Skeletal muscle tissue (tissue), 4 donors: Measurements from ENCODE around the gene OCSTAMP. TPM values are rescaled to one million over a fixed set of nuclear protein-coding genes. Genes with fewer than 3 reads are reported as not detected.
A peak's percentile ranks its signal among the peaks of the same experiment; 100 is the strongest.

Source experiments
- H3K27ac ChIP-seq: one replicate; pipeline ENCODE4 v1.7.0; 2013; ENCODE audit warnings: mild to moderate bottlenecking, low read depth, low read length, inconsistent platforms
- H3K27me3 ChIP-seq, 3 donors: one replicate each; pipeline ENCODE4 v1.7.0; 2013; ENCODE audit warnings: low read length in 3 of 3; ENCODE audit not compliant: control insufficient read depth in 3 of 3, insufficient read depth in 3 of 3
- H3K36me3 ChIP-seq, 3 donors: one replicate each; pipeline ENCODE4 v1.7.0; 2013; ENCODE audit warnings: low read length in 3 of 3; ENCODE audit not compliant: control insufficient read depth in 3 of 3, insufficient read depth in 3 of 3
- H3K4me1 ChIP-seq, 3 donors: one replicate each; pipeline ENCODE4 v1.7.0; 2013; ENCODE audit warnings: low read length in 3 of 3, mild to moderate bottlenecking in 3 of 3; ENCODE audit not compliant: control insufficient read depth in 3 of 3, insufficient read depth in 3 of 3
- H3K4me3 ChIP-seq, 3 donors: one replicate each; pipeline ENCODE4 v1.7.0; 2013; ENCODE audit warnings: low read length in 3 of 3
- H3K9ac ChIP-seq, 3 donors: one replicate each; pipeline ENCODE4 v1.7.0; 2013; ENCODE audit warnings: low read length in 3 of 3, mild to moderate bottlenecking in 3 of 3, moderate library complexity in 2 of 3, low read depth in 1 of 3
- H3K9me3 ChIP-seq, 3 donors: one replicate each; pipeline ENCODE4 v1.7.0; 2013; ENCODE audit warnings: low read length in 3 of 3; ENCODE audit not compliant: control insufficient read depth in 3 of 3
- total RNA-seq: library from RNA; depleted of rRNA; stranded (reverse); fragments of >200 nt; gene quantifications from one replicate; pipeline ENCODE4 v1.2.3, GENCODE V29; 2014
- donor health status: Osteomylitis.

Gene OCSTAMP
- total RNA-seq, 1 donor from 2014 or later, result not detected

DNA sequence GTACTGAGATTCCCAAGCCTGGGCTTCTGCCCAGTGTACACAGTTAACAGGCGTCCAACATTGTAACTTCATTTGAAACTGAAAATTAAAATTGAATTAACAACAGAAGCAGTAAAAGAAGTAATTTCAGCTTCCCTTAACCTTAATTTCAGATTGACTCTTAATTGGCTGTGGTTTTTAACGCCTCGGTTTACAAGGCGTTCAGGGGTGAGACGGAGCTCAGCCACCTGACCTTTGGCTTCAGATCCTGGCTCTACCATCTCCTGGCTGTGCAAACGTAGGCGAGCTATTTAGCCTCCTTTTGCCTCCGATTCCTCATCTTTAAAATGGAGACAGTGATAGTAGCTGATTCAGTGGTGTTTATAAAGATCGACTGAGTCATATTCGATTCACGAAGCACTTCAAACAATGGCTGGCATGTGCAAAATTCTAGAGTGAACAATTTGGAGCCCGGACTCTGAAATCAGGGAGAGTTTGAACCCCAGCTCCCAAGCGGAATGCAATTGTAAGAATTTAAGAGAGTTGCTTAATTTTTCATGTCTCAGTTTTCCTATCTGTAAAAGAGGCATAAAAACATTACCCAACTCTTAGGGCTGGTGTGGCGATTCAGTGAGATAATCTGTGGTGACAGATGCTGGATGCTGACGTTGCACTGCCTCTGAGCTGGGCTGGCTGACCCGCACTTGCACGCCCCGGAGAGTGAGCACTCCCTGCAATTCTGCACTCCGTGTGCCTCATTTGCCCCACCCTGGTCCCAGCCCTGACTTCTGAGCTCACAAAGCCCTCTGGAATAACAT, 23.5 kb upstream of the OCSTAMP start:
- Histone ChIP-seq H3K9me3 (no peaks in the 10 kb centered on the region), H3K27ac (no peak overlapping the region), H3K9ac (no peak overlapping the region), H3K4me1 (peaks cover 0 to 7% (median 2%) of the 10 kb centered on the region in 3 donors), H3K27me3 (no peaks in the 10 kb centered on the region), H3K36me3 (no peaks in the 10 kb centered on the region), H3K4me3 (no peak overlapping the region)

DNA sequence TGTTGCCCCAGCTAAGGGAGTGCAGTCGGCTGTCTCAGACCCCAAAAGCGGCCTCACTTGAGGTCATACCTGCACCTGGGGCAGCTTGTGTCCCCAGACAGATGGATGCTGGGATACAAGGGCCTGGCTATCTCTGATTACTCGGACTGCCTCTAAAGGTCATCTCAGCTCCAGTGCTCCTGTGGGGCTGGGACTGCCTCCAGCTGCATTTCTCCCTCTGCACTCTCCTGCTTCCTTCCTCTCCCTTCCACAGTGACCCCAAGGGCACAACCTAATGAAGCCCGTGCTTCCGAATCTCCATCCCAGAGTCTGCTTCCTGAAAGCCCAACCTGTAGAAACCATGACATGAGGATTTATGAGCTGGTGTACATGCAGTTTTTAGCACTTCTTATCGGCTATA, 22.8 kb upstream of the OCSTAMP start:
- Histone ChIP-seq H3K27ac (no peak overlapping the region), H3K9me3 (no peaks in the 10 kb centered on the region), H3K4me3 (no peak overlapping the region), H3K4me1 (peaks cover 7 to 14% (median 8%) of the 10 kb centered on the region in 3 donors), H3K36me3 (no peaks in the 10 kb centered on the region), H3K9ac (no peak overlapping the region), H3K27me3 (no peaks in the 10 kb centered on the region)

DNA sequence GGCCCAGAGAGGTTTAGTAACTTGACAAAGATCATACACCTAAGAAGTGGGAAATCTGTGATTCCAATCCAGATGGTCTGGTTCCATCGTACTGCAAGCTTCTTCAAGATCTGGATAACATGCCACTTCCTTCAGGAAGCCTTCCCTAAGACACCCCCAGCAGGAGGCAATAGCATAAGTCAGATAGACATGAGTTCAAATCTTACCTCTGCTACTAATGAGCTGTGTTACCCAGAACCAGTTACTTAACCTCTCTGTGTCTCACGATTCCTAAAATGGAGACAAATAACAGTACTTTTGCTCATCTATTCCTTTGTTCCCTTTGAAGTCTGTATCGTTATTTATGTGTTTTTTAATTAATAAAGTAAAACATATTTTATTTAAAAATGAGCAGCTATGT, 22.3 kb upstream of the OCSTAMP start:
- Histone ChIP-seq H3K9me3 (no peaks in the 10 kb centered on the region), H3K9ac (no peak overlapping the region), H3K36me3 (no peaks in the 10 kb centered on the region), H3K27ac (no peak overlapping the region), H3K4me1 (peaks cover 7 to 14% (median 8%) of the 10 kb centered on the region in 3 donors), H3K27me3 (no peaks in the 10 kb centered on the region), H3K4me3 (no peak overlapping the region)

DNA sequence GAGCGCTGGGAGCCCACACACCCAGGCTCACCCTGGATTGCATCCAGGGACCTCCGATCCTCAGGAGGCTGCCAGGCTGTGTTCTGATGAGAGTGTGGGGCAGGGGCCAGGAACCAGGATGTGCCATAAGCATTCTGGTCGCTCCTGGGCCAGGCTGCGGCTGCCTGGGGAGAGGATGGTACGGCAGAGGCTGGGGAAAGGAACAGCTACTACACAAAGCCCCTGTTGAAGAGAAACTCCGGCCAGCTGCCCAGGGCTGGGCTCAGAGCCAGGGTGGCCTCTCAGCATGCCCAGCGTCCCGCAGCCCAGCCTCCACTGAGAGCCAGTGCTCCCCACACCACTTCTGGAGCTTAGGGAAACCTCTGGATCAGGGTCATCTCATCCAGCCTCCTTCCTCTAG, 21.7 kb upstream of the OCSTAMP start:
- H3K9me3 ChIP-seq, result no peaks in the 10 kb centered on the region
- H3K4me1 ChIP-seq, result peaks cover 7 to 14% (median 8%) of the 10 kb centered on the region in 3 donors
- H3K27me3 ChIP-seq, result no peaks in the 10 kb centered on the region
- no peak overlapping the region for H3K27ac ChIP-seq
- H3K4me3 ChIP-seq, result no peak overlapping the region
- no peaks in the 10 kb centered on the region for H3K36me3 ChIP-seq
- peak overlapping the region in 1 of 3 donors; percentile 33 for H3K9ac ChIP-seq

DNA sequence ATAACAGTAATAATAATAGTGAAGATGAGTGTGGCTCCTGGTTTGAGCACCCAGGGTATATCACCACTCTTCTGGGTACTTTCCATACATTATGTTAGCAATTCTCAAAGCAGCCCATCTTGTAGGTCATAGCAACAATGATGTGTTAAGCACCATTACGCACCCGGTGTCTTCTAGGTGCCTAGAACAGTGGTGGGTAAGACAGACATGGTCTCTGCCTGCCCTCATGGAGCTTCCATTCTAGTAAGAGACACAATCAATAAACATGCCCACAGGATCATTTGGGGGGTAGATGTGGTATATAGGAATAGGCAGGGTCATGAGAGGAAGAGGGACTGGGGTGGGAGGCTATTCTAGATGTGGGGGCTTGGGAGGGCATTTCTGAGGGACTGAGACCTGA, 21.0 kb upstream of the OCSTAMP start:
- H3K4me3 ChIP-seq, result no peak overlapping the region
- H3K27ac ChIP-seq, result no peak overlapping the region
- H3K27me3 ChIP-seq, result no peaks in the 10 kb centered on the region
- no peaks in the 10 kb centered on the region for H3K9me3 ChIP-seq
- H3K36me3 ChIP-seq, result no peaks in the 10 kb centered on the region
- no peak overlapping the region for H3K9ac ChIP-seq
- peaks cover 7 to 14% (median 8%) of the 10 kb centered on the region in 3 donors for H3K4me1 ChIP-seq

DNA sequence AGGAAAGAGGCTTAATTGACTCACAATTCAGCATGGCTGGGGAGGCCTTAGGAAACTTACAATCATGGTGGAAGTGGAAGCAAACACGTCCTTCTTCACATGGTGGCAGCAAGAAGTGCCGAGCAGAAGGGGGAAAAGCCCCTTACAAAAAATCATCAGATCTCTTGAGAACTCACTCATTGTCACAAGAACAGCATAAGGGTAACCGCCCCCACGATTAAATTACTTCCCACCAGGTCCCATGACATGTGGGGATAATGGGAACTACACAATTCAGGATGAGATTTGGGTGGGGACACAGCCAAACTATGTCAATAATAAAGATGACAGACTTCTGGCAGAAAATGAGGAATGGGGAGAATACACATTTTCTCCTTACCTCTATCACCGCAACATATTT, 20.5 kb upstream of the OCSTAMP start:
- Histone ChIP-seq H3K27me3 (no peaks in the 10 kb centered on the region), H3K36me3 (no peaks in the 10 kb centered on the region), H3K4me3 (no peak overlapping the region), H3K4me1 (peaks cover 7 to 14% (median 8%) of the 10 kb centered on the region in 3 donors), H3K9me3 (no peaks in the 10 kb centered on the region), H3K27ac (no peak overlapping the region), H3K9ac (no peak overlapping the region)

DNA sequence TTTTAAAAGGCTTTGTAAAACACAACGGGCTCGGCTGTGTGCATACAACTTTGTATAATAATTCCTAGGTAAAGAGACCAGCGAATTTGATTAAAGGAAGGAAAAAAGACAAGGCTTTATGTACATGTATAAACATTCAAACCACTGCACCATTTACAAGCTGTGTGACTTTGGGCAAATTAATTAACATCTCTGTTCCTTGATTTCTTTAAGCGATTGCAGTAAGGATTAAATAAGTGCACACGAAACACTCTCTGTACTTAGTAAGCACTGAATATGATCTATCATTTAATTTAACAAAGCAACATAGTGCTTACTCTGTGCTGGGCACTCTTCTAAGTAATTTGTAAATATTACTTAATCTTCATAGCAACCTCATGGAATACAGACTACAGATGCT, 19.5 kb upstream of the OCSTAMP start:
- no peak overlapping the region for H3K4me3 ChIP-seq
- H3K27ac ChIP-seq, result no peak overlapping the region
- H3K9ac ChIP-seq, result no peak overlapping the region
- no peaks in the 10 kb centered on the region for H3K36me3 ChIP-seq
- no peaks in the 10 kb centered on the region for H3K27me3 ChIP-seq
- peaks cover 7 to 14% (median 8%) of the 10 kb centered on the region in 3 donors for H3K4me1 ChIP-seq
- no peaks in the 10 kb centered on the region for H3K9me3 ChIP-seq

DNA sequence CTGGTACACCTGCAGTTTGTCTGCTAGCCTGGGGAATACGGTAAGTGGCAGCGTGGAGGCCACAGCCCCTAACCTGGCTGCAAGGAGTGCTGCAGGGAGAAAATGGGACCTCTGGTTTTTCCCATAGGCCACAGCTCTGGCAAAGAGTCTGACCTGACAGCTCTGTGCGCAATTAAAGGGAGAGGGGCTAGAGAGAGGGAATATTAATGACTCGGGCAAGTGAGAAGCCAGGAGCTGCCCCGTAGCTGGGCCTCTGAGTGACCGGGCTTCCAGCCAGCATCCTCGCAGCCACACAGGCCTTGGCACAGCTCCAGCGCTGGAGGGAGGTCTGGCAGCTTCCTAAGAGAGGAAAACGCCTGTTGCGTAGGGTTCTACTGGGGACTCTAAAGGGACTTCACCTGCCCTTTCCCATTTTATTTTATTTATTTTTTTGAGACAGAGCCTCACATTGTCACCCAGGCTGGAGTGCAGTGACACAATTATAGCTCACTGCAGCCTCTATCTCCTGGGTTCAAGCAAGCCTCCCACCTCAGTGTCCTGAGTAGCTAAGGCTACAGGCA, 18.2 kb upstream of the OCSTAMP start:
- peak overlapping the region in 1 of 3 donors; percentile 16 for H3K9ac ChIP-seq
- no peaks in the 10 kb centered on the region for H3K36me3 ChIP-seq
- H3K4me3 ChIP-seq, result no peak overlapping the region
- peaks cover 7 to 14% (median 8%) of the 10 kb centered on the region in 3 donors for H3K4me1 ChIP-seq
- no peaks in the 10 kb centered on the region for H3K27me3 ChIP-seq
- H3K27ac ChIP-seq, result no peak overlapping the region
- H3K9me3 ChIP-seq, result no peaks in the 10 kb centered on the region

DNA sequence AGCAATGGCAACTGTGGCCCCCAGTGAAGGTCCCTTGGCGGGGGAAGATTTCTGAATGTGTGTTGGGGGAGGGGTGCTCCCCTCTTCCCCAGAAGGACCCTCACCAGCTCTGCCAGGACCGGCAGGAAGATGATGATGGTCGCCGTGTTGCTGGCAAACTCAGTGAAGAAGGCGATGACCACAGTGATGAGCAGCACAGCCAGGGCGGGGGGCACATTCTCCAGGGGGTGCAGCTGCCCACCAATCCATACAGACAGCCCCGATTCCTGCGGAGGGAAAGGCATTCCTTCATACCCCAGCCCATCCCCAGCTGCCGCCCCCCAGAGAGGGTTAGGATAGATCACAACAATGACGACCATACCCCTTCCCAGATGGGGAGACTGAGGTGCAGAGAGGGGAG, 15.7 kb upstream of the OCSTAMP start:
- Histone ChIP-seq H3K9me3 (no peaks in the 10 kb centered on the region), H3K4me3 (no peak overlapping the region)

DNA sequence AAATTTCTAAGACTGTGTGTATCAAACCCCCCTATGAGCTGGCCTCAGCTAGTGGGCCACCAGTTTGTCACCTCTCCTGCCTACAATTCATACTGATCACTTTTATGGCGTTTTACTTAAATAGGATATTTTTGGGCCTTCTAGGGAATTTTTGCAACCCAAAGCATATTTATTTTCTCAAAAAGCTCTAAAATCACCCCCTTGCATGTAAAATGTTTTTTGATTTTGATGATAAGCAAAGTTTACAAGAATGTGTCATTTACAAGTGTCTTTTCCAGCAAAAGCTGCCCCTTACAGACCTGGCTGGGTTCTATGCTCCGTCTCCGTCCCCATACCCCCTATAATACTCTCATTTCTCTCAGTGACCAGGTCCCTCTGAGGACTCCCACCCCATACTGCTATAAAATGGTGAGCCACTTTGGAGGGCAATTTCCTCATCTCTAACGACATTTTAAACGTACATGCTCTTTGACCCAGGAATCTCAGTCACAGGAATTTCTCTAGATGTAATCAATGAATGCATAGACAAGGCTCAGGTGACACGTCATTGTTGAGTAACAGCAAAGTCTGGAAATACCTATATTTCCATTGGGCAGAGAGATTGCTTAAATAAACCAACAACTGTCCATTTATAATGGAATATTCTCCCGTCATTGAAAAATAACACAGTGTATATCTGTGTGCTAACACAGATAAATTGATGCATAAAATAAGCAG, 13.9 kb upstream of the OCSTAMP start:
- H3K4me1 ChIP-seq, result peaks cover 7 to 19% (median 17%) of the 10 kb centered on the region in 3 donors
- H3K27ac ChIP-seq, result no peak overlapping the region
- H3K36me3 ChIP-seq, result no peaks in the 10 kb centered on the region
- H3K27me3 ChIP-seq, result no peaks in the 10 kb centered on the region
- H3K4me3 ChIP-seq, result no peak overlapping the region
- no peaks in the 10 kb centered on the region for H3K9me3 ChIP-seq
- H3K9ac ChIP-seq, result no peak overlapping the region

More for the DNA sequence above, 15.7 kb upstream of the OCSTAMP start:
- H3K9ac ChIP-seq, result no peak overlapping the region
- H3K36me3 ChIP-seq, result no peaks in the 10 kb centered on the region
- no peaks in the 10 kb centered on the region for H3K27me3 ChIP-seq
- H3K27ac ChIP-seq, result no peak overlapping the region
- H3K4me1 ChIP-seq, result peaks cover 7 to 19% (median 17%) of the 10 kb centered on the region in 3 donors
